Lower lobe of right lung (tissue), 2 donors: ENCODE measurements around the gene BRPF1. TPM values are rescaled to one million over a fixed set of nuclear protein-coding genes. Genes with fewer than 3 reads are reported as not detected.
"Not testable (repeated sequence)": the region's sequence is repeated elsewhere in the genome, so short reads cannot be mapped to it uniquely, and the experiment has no call there.

ENCODE experiments used
- ATAC-seq, 2 donors: fragments of 200-7000 bp; cut with Tn5 transposase; one replicate each; pipeline ENCODE4 v1.9.1; 2020 to 2022; ENCODE audit warnings: mild to moderate bottlenecking in 2 of 2, moderate library complexity in 2 of 2
- DNase-seq: peaks from one replicate; pipeline ENCODE4 v3.0.0-alpha.2; 2020
- H3K27ac ChIP-seq: fragments of 200-600 bp; one replicate; pipeline ENCODE4 v1.8.0; 2022
- H3K27me3 ChIP-seq: fragments of 200-600 bp; one replicate; pipeline ENCODE4 v1.8.0; 2022; ENCODE audit warnings: low read depth
- H3K36me3 ChIP-seq: fragments of 200-600 bp; one replicate; pipeline ENCODE4 v1.8.0; 2022; ENCODE audit warnings: mild to moderate bottlenecking
- H3K4me1 ChIP-seq: fragments of 200-600 bp; one replicate; pipeline ENCODE4 v1.8.0; 2022
- H3K4me3 ChIP-seq: fragments of 200-600 bp; one replicate; pipeline ENCODE4 v1.8.0; 2022; ENCODE audit warnings: mild to moderate bottlenecking
- H3K9me3 ChIP-seq: fragments of 200-600 bp; one replicate; pipeline ENCODE4 v1.8.0; 2022
- intact Hi-C: fragments of 100-400 bp; cut with DNase I; formaldehyde crosslinking; loops from one replicate; pipeline ENCODE4 v1.11.0; 2022
- total RNA-seq: library from RNA; stranded (reverse); fragmentation: NEBNext Ultra II Directional; extraction: Animal tissue kit (Norgen Biotek cat#: 25700); gene quantifications from one replicate; pipeline ENCODE4 v1.2.1, GENCODE V29; 2021
- TF ChIP-seq, protein P1 (sequence below): fragments of 200-600 bp; IDR thresholded peaks from one replicate; pipeline ENCODE4 v1.8.0; 2022; ENCODE audit warnings: antibody characterized with exemption, mild to moderate bottlenecking
- donor health status: DM: no; HTN: yes; CAD: no; lungs with severe emphysema.

Gene BRPF1
- total RNA-seq, 1 donor from 2014 or later = 22.3 TPM

DNA sequence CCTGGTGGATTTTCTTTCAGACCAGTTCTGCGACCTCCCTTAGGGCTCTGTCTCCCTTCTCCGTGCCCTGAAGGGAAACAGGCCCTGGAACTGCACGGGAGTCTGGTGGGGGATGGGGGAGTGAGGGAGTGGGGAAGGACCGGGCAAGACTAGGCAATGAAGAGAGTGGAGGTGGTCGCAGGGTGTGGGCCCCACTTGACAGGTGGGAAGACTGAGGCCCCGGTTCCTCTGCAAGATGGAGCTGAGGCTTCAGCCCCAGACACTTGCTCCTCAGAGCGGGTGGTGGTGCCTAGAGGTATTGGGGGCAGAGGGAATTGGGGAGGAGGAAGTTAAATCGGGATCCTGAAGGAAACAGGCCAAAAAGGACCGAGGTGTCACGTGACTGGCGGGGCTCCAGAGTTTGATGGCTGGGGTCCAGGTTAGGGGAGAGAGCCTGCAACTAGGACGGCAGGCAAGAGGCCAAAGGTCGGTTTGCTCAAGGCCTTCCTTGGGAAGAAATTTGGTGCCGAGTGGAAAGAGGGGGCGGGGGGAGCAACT is 38.8 kb downstream of the BRPF1 start:
- no peaks in the 10 kb centered on the region for H3K9me3 ChIP-seq
- H3K4me3 ChIP-seq = peak overlapping the region; percentile 87
- H3K4me1 ChIP-seq = peaks cover 47% of the 10 kb centered on the region
- ATAC-seq (peak; percentile 38 to 51), DNase-seq (peak; percentile 84)
- intact Hi-C loops = no loop called here
- TF ChIP-seq, protein P1, sequence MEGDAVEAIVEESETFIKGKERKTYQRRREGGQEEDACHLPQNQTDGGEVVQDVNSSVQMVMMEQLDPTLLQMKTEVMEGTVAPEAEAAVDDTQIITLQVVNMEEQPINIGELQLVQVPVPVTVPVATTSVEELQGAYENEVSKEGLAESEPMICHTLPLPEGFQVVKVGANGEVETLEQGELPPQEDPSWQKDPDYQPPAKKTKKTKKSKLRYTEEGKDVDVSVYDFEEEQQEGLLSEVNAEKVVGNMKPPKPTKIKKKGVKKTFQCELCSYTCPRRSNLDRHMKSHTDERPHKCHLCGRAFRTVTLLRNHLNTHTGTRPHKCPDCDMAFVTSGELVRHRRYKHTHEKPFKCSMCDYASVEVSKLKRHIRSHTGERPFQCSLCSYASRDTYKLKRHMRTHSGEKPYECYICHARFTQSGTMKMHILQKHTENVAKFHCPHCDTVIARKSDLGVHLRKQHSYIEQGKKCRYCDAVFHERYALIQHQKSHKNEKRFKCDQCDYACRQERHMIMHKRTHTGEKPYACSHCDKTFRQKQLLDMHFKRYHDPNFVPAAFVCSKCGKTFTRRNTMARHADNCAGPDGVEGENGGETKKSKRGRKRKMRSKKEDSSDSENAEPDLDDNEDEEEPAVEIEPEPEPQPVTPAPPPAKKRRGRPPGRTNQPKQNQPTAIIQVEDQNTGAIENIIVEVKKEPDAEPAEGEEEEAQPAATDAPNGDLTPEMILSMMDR = no peak
- H3K36me3 ChIP-seq = peaks cover 5% of the 10 kb centered on the region
- H3K27ac ChIP-seq = peak overlapping the region; percentile 87
- H3K27me3 ChIP-seq = no peaks in the 10 kb centered on the region

DNA sequence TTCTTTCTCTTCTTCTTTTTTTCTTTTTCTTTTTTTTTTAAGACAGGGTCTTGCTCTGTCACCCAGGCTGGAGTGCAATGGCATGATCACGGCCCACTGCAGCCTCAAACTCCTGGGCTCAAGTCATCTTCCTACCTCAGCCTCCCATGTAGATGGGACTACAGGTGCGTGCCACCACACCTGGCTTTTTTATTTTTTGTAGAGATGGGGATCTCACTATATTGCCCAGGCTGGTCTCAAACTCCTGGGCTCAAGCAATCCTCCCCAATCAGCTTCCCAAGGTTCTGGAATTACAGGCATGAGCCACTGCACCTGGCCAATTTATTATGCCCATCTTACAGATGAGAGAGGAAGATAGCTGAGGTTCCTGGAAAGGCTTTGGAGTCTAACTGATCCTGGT is 39.5 kb downstream of the BRPF1 start:
- H3K4me1 ChIP-seq = peaks cover 47% of the 10 kb centered on the region
- H3K36me3 ChIP-seq, H3K4me3 ChIP-seq, H3K9me3 ChIP-seq, H3K27me3 ChIP-seq, DNase-seq, ATAC-seq, intact Hi-C loops: not testable (repeated sequence)
- H3K27ac ChIP-seq = peak overlapping the region; percentile 87

DNA sequence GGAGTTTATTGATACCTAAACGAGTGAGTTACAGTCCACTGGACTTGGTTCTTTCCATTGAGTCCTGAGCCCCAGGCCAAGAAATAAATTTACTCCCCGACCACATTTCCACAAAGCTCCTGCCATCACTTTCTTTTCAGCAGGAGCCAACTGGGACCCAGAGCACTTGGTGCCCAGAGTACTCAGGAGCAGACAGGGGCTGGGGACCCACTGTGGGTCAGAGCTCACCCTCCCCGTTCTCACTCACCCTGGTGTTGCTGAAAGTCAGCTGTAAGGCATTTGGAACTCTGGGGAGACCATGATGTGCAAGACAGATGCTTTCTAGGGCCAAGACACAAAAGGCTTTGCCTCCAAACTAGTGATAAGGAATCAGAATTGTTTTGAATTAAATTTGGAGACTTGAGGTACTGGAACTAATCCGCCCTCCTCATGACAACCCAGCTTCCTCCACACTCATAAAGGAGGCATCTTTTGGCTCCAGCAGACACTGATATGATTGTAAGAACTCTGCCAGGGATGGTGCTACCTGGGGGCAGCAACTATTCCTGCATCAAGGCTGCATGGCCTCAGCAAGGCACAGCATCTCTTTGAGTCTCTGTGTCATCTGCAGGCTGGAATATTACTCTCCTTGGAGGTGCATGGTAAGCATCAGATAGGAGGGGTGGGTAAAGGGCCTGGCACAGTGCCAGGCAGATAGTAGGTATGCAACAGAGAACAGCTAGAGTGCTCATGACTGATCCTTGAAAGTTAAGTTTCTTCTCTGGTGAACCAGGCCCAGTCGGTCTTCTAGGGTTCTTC is 45.6 kb downstream of the BRPF1 start:
- no peak overlapping the region for H3K27ac ChIP-seq
- no peaks in the 10 kb centered on the region for H3K9me3 ChIP-seq
- TF ChIP-seq, protein P1 = no peak
- intact Hi-C loops = no loop called here
- peaks cover 26% of the 10 kb centered on the region for H3K4me1 ChIP-seq
- peaks cover 24% of the 10 kb centered on the region for H3K36me3 ChIP-seq
- no peak for ATAC-seq
- no peaks in the 10 kb centered on the region for H3K27me3 ChIP-seq
- no peak for DNase-seq
- no peak overlapping the region for H3K4me3 ChIP-seq

DNA sequence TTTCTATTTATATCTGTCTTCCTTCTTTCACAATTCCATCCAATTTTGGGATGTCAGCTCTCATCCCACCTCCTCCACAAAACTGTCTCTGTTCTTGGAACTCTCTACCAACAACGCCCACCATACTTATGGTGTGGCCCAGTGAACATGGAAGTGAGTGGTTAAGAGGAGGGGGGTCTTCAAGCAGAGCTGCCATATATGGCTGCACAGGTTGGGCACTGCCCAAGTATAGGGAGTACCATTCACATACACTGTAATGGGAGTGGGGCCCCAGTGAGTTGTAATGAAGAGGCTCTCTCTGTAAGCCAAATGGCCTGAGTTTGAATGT is 46.1 kb downstream of the BRPF1 start:
- Histone ChIP-seq H3K4me3 (no peak overlapping the region), H3K27me3 (no peaks in the 10 kb centered on the region), H3K4me1 (peaks cover 26% of the 10 kb centered on the region), H3K9me3 (no peaks in the 10 kb centered on the region), H3K36me3 (peaks cover 30% of the 10 kb centered on the region), H3K27ac (no peak overlapping the region)
- no peak for DNase-seq
- intact Hi-C loops = no loop called here
- TF ChIP-seq, protein P1 = no peak
- ATAC-seq = no peak

DNA sequence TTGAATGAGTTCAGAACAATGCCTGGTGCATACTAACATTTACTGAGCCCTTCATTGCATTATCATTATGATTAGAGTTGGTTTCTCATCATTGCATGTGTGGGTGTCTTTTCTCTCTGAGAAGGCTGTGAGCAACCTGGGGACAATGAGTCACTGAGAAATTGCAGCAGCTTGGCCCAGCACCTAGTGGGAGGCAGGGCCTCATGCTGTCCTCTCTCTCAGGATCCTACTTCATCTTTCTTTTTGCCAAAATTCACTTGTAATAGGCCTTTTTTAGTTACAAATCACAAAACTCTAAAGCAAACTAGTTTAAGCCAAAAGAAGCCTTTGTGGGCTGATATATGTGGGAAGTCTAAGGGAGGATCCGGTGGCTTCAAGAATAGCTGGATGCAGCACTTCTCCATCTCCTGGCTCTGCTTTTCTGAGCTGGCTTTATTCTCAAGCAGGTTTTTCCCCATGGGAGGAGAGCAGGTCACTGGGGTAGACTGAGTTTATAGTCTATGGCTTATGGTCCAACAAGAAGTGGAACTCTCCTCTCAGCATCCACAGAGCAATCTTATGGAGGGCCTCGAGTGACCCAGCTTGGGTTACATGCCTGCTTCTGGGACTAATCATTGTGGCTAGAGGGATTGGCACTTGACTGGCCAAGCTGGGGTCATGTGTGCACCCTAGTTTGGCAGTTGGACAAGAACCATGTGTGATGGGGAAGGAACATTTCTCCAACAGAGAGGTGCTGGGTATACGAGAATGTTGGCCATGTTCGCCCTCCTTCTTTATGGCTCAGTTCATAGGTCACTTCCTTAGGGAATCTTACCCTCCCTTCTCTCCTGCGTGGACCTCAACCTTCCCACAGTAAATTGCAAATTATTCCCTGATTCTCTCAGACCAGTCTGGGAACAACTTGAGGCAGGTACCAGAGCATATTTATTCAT is 46.9 kb downstream of the BRPF1 start:
- H3K27me3 ChIP-seq = no peaks in the 10 kb centered on the region
- H3K27ac ChIP-seq = no peak overlapping the region
- H3K36me3 ChIP-seq = peaks cover 37% of the 10 kb centered on the region
- no peak overlapping the region for H3K4me3 ChIP-seq
- H3K4me1 ChIP-seq = peaks cover 26% of the 10 kb centered on the region
- TF ChIP-seq, protein P1 = no peak
- intact Hi-C loops = no loop called here
- peak in 1 of 2 donors; percentile 39 for ATAC-seq
- no peaks in the 10 kb centered on the region for H3K9me3 ChIP-seq
- no peak for DNase-seq
